HG03175 (cell line): ENCODE measurements around the gene KIAA0513.

Experiments
- ATAC-seq: cut with Tn5 transposase; IDR thresholded peaks from one replicate; pipeline ENCODE4 v1.9.1; 2021; ENCODE audit warnings: mild to moderate bottlenecking, moderate library complexity; ENCODE audit not compliant: unreplicated experiment

Gene KIAA0513

DNA sequence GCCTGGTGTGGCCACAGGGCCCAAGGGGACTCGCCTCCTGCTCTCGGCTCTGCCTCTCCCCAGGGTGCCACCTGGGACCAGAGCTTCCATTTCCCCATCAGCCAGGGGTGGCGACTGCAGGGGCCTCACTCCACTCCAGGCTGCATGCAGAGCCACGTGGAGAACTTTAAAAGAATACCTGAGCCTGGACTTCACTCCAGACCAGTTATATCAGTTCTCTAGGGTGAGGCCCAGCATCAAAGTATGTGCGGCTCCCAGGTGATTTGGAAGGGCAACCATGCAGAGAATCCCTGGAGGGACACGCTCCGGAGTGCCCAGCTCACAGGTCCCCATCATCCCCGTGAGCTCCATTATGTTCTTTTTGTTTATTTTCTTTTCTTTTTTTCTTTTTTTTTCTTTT is 39.8 kb downstream of the KIAA0513 start:
- ATAC-seq: no peak

DNA sequence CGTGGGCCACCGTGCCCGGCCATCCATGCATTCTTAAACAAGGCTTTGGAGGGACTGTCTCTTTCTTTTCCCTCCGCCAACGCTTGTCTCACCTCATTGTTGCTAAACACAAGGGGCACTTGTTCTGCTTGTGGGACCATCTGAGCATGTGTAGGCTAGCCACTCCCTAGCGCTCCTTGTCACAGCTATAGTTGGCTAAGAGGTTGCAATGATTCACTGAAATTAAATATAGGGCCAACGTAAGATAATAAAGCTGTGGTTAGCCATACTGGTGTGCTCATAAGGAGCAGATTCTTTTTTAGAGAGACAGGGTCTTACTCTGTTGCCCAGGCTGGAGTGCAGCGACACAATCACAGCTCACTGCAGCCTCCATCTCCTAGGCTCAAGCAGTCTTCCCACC is 41.2 kb downstream of the KIAA0513 start:
- ATAC-seq: no peak

DNA sequence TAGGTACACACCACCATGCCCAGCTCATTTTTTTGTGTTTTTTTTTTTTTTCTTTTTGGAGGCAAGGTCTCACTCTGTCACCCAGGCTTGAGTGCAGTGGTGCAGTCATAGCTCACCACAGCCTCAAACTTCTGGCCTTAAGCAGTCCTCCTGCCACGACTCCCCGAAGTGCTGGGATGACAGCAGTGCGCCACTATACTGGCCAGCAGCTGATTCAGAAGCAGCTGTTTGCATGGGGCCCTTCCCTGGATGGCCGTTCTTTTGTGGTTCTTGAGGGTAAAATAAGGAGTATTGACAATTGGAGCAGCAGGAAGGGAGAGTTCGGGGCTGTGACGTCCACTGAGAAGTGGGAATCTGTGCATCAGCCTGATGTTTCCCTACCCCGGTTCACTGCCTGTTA is 41.6 kb downstream of the KIAA0513 start:
- ATAC-seq: no peak

DNA sequence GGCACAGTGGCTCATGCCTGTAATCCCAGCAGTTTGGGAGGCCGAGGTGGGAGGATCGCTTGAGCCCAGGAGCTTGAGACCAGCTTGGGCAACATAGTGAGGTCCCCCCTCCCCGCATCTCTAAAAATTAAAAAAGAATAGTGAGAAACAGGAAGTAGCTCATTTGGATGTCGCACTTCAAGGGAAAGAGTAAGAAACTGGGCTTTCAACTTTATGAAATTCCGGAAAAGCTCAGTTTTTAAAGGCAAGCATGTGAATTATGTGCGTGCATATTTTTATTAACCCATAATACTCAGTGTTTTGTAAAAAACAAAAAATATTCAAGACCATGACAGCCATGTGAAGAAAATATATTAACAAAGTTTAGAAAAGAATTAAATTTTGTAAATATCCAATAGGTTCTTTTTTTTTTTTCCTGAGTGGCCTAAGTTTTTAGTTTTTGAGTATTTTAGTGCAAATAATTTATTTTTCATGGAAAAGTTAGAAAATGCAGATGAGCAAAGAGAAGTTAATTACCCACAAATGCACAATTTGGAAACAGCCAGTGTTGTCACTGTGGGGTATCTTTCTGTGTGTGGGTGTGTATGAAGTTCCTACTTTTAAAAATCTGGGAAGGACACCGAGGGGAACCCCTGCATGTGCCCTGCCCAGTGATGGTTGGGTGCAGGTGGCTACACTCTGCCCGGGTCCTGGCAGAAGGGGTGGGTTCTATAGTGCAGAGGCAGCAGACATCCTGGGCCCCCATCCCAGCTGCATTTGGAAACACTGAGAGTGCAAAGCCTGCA is 44.7 kb downstream of the KIAA0513 start:
- ATAC-seq: no peak

DNA sequence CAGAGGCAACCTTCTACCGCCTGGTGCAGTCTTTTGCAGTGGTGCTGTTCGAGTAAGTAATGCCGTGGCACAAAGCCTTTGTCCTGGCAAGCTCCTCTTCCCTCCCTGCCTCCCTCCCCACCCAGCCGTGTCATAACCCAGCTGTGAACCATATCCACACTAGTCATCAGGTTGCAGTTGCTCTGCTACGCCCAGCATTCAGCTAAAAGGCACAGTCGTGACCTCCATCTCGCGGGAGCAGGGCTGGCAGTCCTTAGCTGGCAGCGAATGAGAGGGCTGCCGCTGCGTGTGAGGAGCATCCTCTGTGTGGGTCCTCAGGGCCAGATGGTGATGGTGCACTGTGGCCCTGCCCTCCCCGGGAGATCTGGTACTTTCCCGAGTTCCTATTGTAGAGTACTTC is 45.4 kb downstream of the KIAA0513 start:
- no peak for ATAC-seq

DNA sequence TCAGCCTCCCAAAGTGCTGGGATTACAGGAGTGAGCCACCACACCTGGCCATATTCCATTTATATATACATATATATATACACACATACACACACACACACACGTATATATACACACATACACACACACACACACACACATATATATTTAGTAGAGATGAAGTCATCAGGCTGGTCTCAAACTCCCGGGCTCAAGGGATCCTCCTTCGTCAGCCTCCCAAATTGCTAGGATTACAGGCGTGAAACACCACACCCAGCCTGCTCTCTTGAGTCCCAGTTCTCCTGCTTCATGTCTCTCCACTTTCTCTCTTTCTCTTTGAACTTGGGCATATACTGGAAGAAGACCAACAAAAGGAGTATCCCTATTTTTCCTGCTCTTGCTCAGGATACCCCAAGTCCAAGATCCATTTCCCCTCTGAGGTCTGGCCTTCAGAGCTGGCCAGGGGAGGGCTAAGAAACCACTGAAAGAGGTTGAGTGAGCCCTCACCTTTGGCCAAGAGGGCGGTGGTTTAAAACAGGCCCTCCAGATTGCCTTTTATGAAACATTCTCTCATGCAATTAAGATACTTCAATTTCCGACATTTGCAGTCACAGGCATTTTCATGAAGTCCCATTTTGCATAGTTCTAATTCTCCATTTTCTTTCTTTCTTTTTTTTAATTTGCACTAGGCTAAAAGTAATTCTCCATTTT is 46.8 kb downstream of the KIAA0513 start:
- no peak for ATAC-seq

DNA sequence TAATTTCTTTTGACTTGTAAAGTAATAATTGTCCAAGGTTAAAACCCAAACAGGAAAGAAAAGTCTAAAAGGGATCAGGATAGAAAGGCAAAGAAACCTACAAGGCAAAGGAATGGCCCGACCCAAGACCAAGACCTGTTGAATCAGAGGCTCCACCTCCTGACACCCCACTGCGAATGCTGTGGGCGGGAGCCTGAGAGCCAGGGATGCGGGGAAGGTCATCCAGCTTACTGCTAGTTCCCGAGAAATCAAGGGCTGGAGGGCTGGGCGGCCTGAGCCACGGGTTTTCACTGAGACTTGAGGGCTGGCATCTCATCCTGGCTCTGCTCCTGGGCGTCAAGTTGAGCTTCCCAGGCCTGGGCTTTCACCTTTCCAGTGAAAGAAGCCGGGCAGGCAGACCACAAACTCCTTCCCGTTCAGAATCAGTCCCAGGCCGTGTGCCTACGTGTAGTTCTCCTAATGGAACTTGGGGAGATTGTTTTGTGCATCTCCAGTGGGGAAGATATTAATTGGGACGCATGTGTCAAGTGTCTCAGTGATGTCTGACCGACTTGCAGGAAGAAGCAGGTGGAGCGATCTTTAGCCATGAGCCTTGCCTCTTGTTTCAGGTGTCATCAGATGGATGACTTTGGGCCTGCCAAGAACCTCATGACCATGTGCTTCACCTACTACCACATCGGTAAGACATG is 47.8 kb downstream of the KIAA0513 start:
- no peak for ATAC-seq

DNA sequence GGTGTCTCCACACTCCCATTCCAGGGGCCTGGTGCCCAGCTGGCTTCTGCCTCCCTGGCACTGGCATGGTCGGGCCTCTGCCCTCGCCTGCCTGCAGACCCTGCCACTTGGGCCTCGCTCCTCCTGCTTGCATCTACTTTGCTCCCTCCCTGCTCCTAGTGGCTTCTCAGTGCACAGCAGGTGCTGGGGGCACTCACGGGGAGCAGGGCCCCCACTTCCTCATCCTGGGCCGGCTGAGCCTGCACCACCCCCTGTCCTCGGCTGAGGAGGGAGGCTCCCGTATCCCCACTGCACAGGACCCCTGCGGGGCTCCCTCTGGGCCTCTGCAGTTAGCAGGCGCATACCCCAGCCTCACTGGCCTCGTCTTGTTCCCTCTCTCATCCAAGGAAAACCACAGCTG is 49.4 kb downstream of the KIAA0513 start:
- ATAC-seq: no peak

DNA sequence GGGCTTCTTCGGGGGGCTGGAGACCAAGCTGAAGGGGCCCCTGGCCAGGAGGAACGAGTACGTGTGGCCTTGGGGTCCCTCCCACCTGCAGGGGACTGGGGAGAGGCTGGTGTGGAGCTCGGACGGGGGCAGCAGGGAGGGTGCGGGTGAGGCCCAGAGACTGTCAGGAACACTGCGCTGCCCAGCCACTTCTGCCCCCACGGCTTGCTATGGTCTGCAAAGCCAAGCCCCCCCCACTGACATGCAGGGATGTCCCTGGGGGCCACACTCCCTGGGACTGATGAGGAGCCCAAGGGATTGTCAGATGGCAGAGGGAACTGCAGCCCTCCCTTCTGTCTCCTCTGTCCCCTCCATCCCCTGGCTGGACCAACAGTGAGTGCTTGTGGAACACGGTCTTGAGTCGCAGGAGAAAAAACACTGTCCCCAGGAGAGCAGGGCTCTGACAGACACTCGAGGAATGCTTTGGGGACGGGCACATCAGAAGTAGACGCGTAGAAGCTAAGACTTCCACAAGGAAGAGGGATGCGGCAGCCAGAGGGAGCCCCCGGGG is 50.1 kb downstream of the KIAA0513 start:
- ATAC-seq: no peak

DNA sequence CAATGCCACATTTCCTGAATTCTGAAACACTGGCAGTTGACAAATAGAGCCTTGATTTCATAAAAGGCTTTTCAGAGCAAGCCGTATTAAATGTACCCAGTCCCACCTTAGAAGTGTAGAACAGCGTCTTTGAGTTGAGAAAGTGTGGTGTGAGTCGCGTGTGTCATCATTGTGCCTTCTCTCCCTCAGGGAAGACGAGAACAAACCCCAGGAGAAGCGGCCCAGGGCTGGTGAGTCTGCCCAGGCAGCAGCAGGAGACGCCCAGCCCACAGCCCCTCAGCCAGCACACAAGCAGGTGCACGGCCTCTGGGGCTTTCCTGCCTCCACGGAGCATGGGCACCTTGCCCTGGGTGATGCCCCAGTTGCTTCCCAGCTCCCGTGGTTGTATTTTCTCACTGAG is 50.6 kb downstream of the KIAA0513 start:
- no peak for ATAC-seq

DNA sequence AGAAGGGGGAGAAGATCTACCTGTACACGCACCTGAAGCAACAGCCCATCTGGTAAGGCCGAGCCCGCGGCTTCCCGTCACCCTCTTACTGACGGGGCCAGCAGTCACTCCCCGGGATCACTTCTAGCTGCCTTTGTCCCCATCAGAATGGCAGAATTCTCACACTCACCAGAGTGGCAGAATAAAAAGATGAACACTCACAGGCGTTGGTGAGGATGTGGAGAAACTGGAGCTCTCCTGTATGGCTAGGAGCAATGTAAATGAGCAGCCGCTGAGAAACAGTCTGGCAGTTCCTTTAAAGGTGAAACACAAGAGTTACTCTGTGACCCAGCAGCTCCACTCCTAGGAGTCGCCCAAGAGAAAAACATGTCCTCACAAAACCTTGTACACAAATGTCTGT is 51.4 kb downstream of the KIAA0513 start:
- ATAC-seq: no peak

DNA sequence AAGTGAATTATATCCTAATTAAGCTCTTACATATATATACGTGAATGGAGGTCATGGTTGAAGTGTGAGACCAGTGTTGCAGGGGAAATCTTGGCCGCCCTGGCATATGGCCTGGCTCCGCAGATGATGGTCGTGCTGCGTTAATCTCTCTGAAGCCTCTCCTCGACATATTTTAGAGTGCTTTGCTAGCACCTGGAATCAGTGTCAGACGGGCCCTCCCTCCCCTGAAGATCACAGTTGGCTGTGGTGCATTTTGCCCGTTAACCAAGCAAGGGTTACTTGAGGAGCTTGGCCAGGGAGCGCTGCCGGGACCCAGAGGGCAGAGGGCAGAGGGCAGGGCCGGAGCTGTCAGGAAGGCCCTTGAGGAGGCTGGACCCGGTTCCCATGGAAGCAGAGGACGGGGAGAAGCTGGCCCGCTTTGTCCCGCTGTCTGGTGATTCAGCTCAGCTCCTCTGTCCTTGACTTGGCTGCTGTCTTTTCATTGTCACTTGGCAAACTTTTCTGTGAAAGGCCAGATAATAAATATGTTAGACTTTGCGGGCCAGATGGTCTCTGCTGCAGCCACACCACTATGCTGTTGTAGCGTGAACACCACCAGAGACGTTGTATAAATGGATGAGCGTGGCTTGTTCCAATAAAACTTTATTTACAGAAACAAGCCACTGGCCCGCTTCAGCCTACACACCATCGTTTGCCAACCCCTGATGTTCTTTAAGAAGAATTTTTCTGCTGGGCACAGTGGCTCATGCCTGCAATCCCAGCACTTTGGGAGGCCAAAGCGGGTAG is 52.4 kb downstream of the KIAA0513 start:
- ATAC-seq: no peak

DNA sequence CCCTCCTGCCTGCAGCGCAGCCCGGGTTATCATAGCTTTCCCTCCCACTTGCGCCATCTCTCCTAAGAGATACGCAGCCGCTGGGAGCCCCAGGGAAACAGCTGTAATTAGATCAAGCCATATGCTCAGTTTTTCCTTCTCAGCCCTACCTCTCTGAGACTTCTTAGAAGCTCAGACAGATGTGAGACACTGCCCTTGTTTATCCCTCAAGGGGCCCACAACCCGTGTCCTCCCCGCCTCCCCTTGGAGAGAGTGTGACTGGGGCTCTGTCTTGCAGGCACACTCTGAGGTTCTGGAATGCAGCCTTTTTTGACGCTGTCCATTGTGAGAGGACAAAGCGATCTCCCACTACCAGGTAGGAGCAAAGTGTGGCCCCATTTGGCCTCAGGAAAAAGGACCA is 53.4 kb downstream of the KIAA0513 start:
- no peak for ATAC-seq

DNA sequence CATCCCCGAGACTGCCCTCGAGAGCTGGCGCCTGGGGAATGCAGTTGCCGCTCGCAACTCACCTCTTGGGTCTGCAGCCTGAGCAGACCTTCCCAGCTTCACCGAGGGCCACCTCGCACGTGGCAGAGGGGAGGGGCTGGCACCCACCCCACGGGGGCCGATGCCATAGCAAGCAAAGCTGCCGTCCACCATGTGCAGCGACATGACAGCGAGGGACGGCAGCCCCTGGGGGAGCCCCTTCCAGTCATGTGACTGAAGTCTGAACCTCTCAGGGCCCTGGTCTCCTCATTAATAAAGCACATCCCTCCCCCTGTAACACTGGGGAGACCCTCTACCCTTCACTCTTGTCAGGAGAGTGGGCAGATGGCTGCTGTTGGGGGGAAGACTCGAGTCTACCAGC is 54.2 kb downstream of the KIAA0513 start:
- no peak for ATAC-seq

DNA sequence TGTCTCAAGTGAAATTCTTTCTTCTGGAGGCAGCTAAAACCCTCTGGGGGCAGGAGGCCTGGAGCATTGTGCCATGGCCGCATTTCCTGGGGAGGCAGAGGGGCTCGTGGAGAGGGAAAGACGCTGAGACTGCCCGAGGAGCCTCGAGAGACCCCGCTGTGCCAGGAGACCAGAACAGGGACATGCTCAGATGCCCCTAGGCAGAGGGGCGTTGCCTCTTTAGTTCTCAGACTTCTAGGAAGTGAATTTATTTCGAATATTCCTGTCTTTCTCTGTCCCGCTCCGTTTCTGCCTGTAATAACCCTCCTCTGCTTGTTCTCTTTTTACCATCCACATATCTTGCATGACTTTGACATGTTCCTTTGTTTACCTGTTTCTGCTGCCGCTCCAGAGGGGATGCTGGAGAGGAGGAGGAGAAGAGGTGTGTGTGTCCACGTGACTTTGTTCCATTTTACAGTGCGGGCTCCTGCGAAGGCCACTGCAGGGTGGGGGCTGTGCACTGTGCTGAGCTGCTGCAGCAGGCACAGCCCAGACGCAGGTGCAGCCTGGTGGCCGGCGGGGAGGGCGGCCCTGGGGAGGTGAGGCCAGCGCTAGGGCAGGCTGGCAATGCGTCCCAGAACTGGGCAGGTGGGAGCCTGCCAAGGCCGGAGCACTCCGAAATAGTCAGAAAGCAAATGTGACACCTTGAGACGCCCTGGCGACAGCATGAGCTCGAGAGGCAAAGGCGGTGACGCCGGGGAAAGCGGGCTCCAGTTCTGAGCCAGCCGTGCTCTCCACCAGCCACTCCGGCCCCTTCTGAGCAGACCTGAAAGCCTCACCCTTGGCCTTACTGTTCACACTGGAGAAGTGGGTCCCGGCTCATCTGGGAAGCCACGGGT is 54.8 kb downstream of the KIAA0513 start:
- no peak for ATAC-seq

DNA sequence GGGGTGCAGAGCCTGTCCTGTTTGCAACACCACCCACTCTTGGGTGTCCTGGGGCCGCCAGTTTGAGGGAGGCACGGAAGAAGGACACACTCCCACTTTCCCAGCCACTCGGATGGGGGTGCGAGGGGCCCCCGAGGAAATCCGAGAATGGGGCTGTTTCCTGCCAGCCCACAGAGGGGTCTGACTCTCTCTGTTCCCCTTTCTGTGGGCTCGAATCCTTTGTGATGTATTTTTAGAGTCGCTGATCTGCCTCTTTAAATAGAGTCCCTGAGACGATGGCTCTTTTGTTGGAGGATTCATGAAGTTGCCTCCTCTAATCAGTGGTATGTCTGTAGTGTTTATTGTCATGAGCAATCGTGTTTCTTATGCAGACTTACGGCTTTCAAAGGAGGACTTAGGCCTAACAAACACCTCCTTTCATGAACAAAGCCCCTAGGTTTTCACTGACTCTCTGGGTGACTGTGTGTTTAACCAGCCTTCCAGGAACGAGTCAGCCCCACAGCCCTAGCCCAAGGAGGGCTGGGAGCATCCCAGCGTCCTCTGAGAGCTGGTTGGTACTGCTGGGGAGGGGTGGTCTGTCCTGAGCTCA is 55.5 kb downstream of the KIAA0513 start:
- ATAC-seq: no peak

DNA sequence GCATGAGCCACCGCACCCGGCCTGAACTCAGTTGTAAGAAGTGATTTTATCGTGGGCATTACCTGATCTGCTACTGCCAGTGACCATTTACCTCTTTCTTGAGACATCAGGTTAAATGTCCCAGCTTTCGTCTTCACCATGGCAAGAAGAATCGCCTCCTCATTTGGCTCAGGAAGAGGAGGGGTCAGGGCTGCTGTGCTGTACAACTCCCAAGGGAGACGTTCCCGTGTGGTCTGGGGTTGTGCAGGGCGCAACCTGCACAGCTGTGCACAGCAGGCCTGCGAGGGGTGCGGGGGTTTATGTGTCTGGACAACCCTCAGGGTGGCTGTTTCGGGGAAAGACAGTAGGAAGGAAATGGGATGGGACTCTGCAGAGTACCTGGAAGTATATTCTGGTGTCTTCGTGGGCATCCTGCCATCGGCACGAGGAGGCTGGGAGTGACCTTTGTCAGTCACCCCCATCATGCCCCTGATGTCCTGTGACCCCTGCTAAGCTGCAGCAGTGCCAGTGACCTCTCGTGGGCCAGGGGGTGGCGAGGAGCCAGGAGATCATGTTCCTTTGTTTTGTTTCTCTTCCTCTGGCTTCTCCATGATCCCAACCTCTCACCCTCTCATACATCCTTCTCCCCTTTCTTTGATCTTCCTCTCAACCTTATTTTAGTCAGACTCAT is 57.4 kb downstream of the KIAA0513 start:
- no peak for ATAC-seq

DNA sequence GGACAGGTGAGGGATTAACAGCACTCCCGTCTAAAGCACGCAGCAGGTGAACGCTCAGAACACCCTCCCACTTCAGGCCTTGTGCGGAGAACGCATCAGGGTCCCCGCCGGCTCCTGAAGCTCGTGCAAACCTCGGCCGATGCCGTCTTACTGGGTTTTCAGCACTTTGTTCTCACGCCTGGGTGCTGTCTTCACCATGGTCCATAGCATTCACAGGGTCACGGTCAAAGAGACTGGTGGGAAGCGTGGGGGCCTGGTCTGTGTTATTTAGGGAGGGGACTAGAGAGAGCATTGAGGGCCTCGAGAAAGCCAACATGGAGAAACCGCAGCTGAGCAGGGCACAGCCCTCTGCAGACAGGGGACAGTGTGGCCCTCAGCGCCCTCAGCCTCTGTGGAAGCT is 58.1 kb downstream of the KIAA0513 start:
- no peak for ATAC-seq
